ENCODE data around the gene PDE7B. TPM values are rescaled to one million over a fixed set of nuclear protein-coding genes. Genes with fewer than 3 reads are reported as not detected.

Gene PDE7B
- total RNA-seq, 4 donors from 2014 or later: 15.4 to 28.6 (median 18.8) TPM

- H3K9me3 ChIP-seq: no peaks in the 10 kb centered on the region
Observed at GRCh38 chr6:136020691-136021090, 169.2 kb downstream of the PDE7B start.

GRCh38 chr6:136022224-136022874 lies 170.8 kb downstream of the PDE7B start:
- Histone ChIP-seq H3K27me3 (no peaks in the 10 kb centered on the region), H3K27ac (no peak overlapping the region), H3K9me3 (no peaks in the 10 kb centered on the region), H3K4me1 (no peaks in the 10 kb centered on the region), H3K36me3 (no peaks in the 10 kb centered on the region), H3K4me3 (no peak overlapping the region)
- DNase-seq: no peak
- no peak for TF ChIP-seq CTCF (IDR thresholded peaks at IDR 0.05)
- no peak for TF ChIP-seq POLR2A (IDR thresholded peaks at IDR 0.05)
- intact Hi-C loops (cut with DNase I; ENCODE audit: low total_unique reads): no loop called here

More at GRCh38 chr6:136020691-136021090, 169.2 kb downstream of the PDE7B start:
- intact Hi-C loops (cut with DNase I; ENCODE audit: low total_unique reads): no loop called here
- no peaks in the 10 kb centered on the region for H3K27me3 ChIP-seq
- no peak overlapping the region for H3K27ac ChIP-seq
- H3K4me1 ChIP-seq: no peaks in the 10 kb centered on the region
- TF ChIP-seq POLR2A (IDR thresholded peaks at IDR 0.05) (no peak), CTCF (IDR thresholded peaks at IDR 0.05) (no peak)
- no peak for DNase-seq
- H3K36me3 ChIP-seq: no peaks in the 10 kb centered on the region
- H3K4me3 ChIP-seq: no peak overlapping the region

- Histone ChIP-seq H3K36me3 (no peaks in the 10 kb centered on the region), H3K27ac (no peak overlapping the region), H3K27me3 (no peaks in the 10 kb centered on the region), H3K4me3 (no peak overlapping the region), H3K4me1 (no peaks in the 10 kb centered on the region), H3K9me3 (no peaks in the 10 kb centered on the region)
- DNase-seq: no peak
- TF ChIP-seq POLR2A (IDR thresholded peaks at IDR 0.05): no peak
- no peak for TF ChIP-seq CTCF (IDR thresholded peaks at IDR 0.05)
- intact Hi-C loops (cut with DNase I; ENCODE audit: low total_unique reads): no loop called here
Observed at GRCh38 chr6:136024711-136025110, 173.2 kb downstream of the PDE7B start.

- no peaks in the 10 kb centered on the region for H3K4me1 ChIP-seq
- no peak for DNase-seq
- H3K9me3 ChIP-seq: no peaks in the 10 kb centered on the region
- H3K27ac ChIP-seq: no peak overlapping the region
- H3K27me3 ChIP-seq: no peaks in the 10 kb centered on the region
- H3K4me3 ChIP-seq: no peak overlapping the region
- no peaks in the 10 kb centered on the region for H3K36me3 ChIP-seq
- intact Hi-C loops (cut with DNase I; ENCODE audit: low total_unique reads): no loop called here
- TF ChIP-seq CTCF (IDR thresholded peaks at IDR 0.05) (no peak), POLR2A (IDR thresholded peaks at IDR 0.05) (no peak)
Observed at GRCh38 chr6:136025736-136026135, 174.2 kb downstream of the PDE7B start.

- Histone ChIP-seq H3K4me1 (no peaks in the 10 kb centered on the region), H3K27ac (no peak overlapping the region), H3K27me3 (no peaks in the 10 kb centered on the region), H3K36me3 (no peaks in the 10 kb centered on the region), H3K4me3 (no peak overlapping the region), H3K9me3 (no peaks in the 10 kb centered on the region)
- TF ChIP-seq POLR2A (IDR thresholded peaks at IDR 0.05) (no peak), CTCF (IDR thresholded peaks at IDR 0.05) (no peak)
- intact Hi-C loops (cut with DNase I; ENCODE audit: low total_unique reads): no loop called here
- no peak for DNase-seq
Observed at GRCh38 chr6:136030131-136030530, 178.6 kb downstream of the PDE7B start.

All from uterus (tissue), 4 donors.